Ramos (cell line): ENCODE measurements around the gene GNAI2.

Experiments used
- in situ Hi-C: fragments of 300-500 bp; cut with MboI; formaldehyde crosslinking; loops from one replicate; pipeline ENCODE4 v1.14.3; 2022; ENCODE audit warnings: low sequenced_read_pairs; ENCODE audit not compliant: unreplicated experiment

GNAI2 gene

GRCh38 chr3:50293079-50293801 lies 57.2 kb downstream of the GNAI2 start:
- in situ Hi-C loops: no loop called here

- in situ Hi-C loops: no loop called here
Observed at GRCh38 chr3:50294089-50294488, 58.1 kb downstream of the GNAI2 start.

GRCh38 chr3:50294492-50295403 lies 58.7 kb downstream of the GNAI2 start:
- in situ Hi-C loops: no loop called here

- in situ Hi-C loops: no loop called here
Observed at GRCh38 chr3:50295553-50296431, 59.8 kb downstream of the GNAI2 start.

GRCh38 chr3:50296721-50297383 lies 60.8 kb downstream of the GNAI2 start:
- in situ Hi-C loops: no loop called here

GRCh38 chr3:50297384-50297775 lies 61.4 kb downstream of the GNAI2 start:
- in situ Hi-C loops: no loop called here

- in situ Hi-C loops: no loop called here
Observed at GRCh38 chr3:50297896-50298725, 62.1 kb downstream of the GNAI2 start.

GRCh38 chr3:50298836-50299637 lies 63.0 kb downstream of the GNAI2 start, which contains the start of the genes HYAL3 and NAA80:
TSS of gene HYAL3 (minus strand) at chr3:50299405. CDS start at chr3:50295602, 3,803 bp downstream.
TSS of gene NAA80 (minus strand) at chr3:50299405. CDS start at chr3:50297463, 1,942 bp downstream.
- in situ Hi-C loops: no loop called here

GRCh38 chr3:50299638-50299928 lies 63.6 kb downstream of the GNAI2 start:
- in situ Hi-C loops: no loop called here

GRCh38 chr3:50299929-50300680 lies 64.1 kb downstream of the GNAI2 start:
- in situ Hi-C loops: no loop called here

GRCh38 chr3:50300681-50301254 lies 64.8 kb downstream of the GNAI2 start:
- in situ Hi-C loops: no loop called here

- in situ Hi-C loops: no loop called here
Observed at GRCh38 chr3:50302095-50303012, 66.3 kb downstream of the GNAI2 start.

- in situ Hi-C loops: no loop called here
Observed at GRCh38 chr3:50303013-50303815, 67.2 kb downstream of the GNAI2 start, which contains the start of gene HYAL1. TSS of gene HYAL1 (minus strand) at chr3:50303574. CDS start at chr3:50302956, 618 bp downstream.

GRCh38 chr3:50304601-50305000 lies 68.6 kb downstream of the GNAI2 start:
- in situ Hi-C loops: no loop called here
